AG09319 (cell line): ENCODE results near the gene OR4M1.
"Not testable (repeated sequence)": the region's sequence is repeated elsewhere in the genome, so short reads cannot be mapped to it uniquely, and the experiment has no call there.

Source experiments
- DNase-seq: peaks from one replicate; pipeline ENCODE4 v3.0.0-alpha.2; 2010; ENCODE audit warnings: low read depth; ENCODE audit errors: extremely low read depth
- CTCF ChIP-seq: IDR thresholded peaks from 2 replicates; pipeline ENCODE4 v1.5.1; 2011; ENCODE audit warnings: low read depth, mild to moderate bottlenecking, inconsistent platforms, low read length, moderate library complexity

The OR4M1 gene

GRCh38 chr14:19775587-19775986, 2.3 kb downstream of the OR4M1 start:
- TF ChIP-seq CTCF: no peak

GRCh38 chr14:19785848-19786247, 12.5 kb downstream of the OR4M1 start:
- DNase-seq: not testable (repeated sequence)

More at GRCh38 chr14:19775587-19775986, 2.3 kb downstream of the OR4M1 start:
- DNase-seq: no peak

- not testable (repeated sequence) for DNase-seq
These were observed 14.0 kb downstream of the OR4M1 start for GRCh38 chr14:19787318-19787717.

- DNase-seq: not testable (repeated sequence)
These were observed 14.8 kb downstream of the OR4M1 start for GRCh38 chr14:19788150-19788549.

GRCh38 chr14:19796520-19797108, 23.3 kb downstream of the OR4M1 start:
- DNase-seq: not testable (repeated sequence)

- no peak for DNase-seq
- TF ChIP-seq CTCF: no peak
These were observed 26.6 kb downstream of the OR4M1 start for GRCh38 chr14:19799880-19800279.

- no peak for DNase-seq
- no peak for TF ChIP-seq CTCF
These were observed 27.2 kb downstream of the OR4M1 start for GRCh38 chr14:19800282-19801117.

GRCh38 chr14:19801118-19801464, 27.8 kb downstream of the OR4M1 start:
- DNase-seq: no peak
- no peak for TF ChIP-seq CTCF

GRCh38 chr14:19803470-19803869, 30.2 kb downstream of the OR4M1 start, which contains the start of gene OR4N2:
Gene OR4N2 (plus strand): TSS chr14:19803770. CDS start chr14:19827449, 23,679 bp downstream.
- not testable (repeated sequence) for DNase-seq

- not testable (repeated sequence) for DNase-seq
These were observed 40.0 kb downstream of the OR4M1 start for GRCh38 chr14:19813171-19813920.

GRCh38 chr14:19819879-19820278, 46.6 kb downstream of the OR4M1 start:
- not testable (repeated sequence) for DNase-seq

GRCh38 chr14:19821016-19821415, 47.7 kb downstream of the OR4M1 start:
- DNase-seq: not testable (repeated sequence)
